Measurements from ENCODE around the gene TCERG1L.

Gene TCERG1L

DNA sequence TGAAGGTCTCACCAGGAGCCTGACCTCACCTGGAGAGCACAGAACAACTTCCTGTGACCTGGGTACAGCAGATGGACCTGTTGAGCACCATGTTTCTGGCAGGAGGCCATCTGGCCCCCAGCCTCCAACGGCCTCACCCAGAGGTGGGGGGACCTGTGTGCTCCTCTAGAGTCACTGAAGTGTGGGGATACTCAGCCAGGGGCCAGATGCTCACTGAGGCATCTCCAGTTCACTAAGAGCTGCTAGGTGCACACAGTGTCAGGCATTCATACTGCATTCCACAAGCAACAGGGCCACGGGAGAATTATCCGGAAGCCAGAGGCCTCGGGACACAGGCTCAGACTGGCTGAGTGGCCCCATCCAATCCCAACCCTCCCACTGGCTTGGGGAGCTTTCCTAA, 161.4 kb downstream of the TCERG1L start:
- TF ChIP-seq POLR2AphosphoS5 (IDR thresholded peaks at IDR 0.05; ENCODE audit: low read depth, low read length) (no peak), TAF1 (IDR thresholded peaks at IDR 0.05; ENCODE audit: borderline replicate concordance, low read depth, low read length) (no peak), POLR2A (IDR thresholded peaks at IDR 0.05; ENCODE audit: low read depth, low read length) (no peak)
- DNase-seq (ENCODE audit: insufficient read length) (no peak), FAIRE-seq (no peak)

DNA sequence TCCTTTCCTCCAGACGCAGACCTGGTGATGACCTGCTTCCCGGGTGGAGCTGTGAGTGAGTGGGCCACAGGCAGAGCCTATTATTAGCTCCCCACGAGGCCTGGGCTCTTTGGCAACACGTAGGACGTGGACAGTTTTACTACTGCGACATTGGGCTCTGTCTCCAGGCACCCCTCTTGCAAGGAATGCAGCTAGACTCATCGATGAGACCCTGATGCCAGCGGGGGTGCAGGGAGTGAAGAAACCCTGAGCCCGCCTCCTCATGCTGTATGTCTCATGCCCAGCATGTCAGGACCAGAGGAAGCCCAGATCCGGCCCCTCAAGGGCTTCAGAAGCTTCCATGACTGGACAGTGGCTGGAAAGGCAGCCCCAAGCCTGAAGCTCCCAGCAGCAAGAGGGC, 161.9 kb downstream of the TCERG1L start:
- FAIRE-seq, result no peak
- DNase-seq (ENCODE audit: insufficient read length), result no peak
- TF ChIP-seq POLR2A (IDR thresholded peaks at IDR 0.05; ENCODE audit: low read depth, low read length) (no peak), TAF1 (IDR thresholded peaks at IDR 0.05; ENCODE audit: borderline replicate concordance, low read depth, low read length) (no peak), POLR2AphosphoS5 (IDR thresholded peaks at IDR 0.05; ENCODE audit: low read depth, low read length) (no peak)

DNA sequence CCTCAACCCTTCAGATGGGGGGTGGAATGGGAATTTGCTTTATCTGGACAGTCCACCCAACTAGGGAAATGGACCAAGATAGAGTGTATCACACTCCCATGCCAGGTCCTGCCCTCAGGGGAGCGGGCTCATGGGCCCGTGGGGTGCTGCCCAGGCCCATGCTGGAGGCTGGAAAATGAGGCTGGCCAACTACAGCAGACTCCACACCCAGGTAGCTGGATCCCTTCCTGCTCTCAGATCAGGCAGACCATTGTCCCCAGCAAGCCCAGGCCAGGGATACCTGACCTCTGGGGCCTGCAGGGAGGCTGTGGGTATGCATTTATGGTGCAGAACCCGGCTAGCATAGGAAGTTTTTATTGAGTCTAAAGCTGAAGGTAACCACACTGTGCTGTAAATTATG, 162.4 kb downstream of the TCERG1L start:
- DNase-seq (ENCODE audit: insufficient read length) (no peak), FAIRE-seq (no peak)
- no peak for TF ChIP-seq POLR2A (IDR thresholded peaks at IDR 0.05; ENCODE audit: low read depth, low read length)
- no peak for TF ChIP-seq POLR2AphosphoS5 (IDR thresholded peaks at IDR 0.05; ENCODE audit: low read depth, low read length)
- no peak for TF ChIP-seq TAF1 (IDR thresholded peaks at IDR 0.05; ENCODE audit: borderline replicate concordance, low read depth, low read length)

DNA sequence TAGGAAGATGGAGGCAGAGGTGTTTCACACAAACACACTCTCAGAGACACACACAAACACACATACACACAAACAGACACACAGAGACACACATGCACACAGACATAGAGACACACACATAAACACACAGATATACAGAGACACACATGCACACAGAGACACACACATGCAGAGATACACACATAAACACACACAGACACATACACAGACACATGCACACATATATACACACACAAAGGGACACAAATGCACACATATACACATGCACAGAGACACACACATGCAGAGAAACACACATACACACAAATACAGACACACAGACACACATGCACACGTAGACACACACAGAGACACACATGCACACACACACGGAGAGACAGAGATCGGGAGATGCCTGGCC, 163.3 kb downstream of the TCERG1L start:
- DNase-seq (ENCODE audit: insufficient read length) (no peak), FAIRE-seq (no peak)
- TF ChIP-seq TAF1 (IDR thresholded peaks at IDR 0.05; ENCODE audit: borderline replicate concordance, low read depth, low read length), result no peak
- TF ChIP-seq POLR2AphosphoS5 (IDR thresholded peaks at IDR 0.05; ENCODE audit: low read depth, low read length), result no peak
- no peak for TF ChIP-seq POLR2A (IDR thresholded peaks at IDR 0.05; ENCODE audit: low read depth, low read length)

DNA sequence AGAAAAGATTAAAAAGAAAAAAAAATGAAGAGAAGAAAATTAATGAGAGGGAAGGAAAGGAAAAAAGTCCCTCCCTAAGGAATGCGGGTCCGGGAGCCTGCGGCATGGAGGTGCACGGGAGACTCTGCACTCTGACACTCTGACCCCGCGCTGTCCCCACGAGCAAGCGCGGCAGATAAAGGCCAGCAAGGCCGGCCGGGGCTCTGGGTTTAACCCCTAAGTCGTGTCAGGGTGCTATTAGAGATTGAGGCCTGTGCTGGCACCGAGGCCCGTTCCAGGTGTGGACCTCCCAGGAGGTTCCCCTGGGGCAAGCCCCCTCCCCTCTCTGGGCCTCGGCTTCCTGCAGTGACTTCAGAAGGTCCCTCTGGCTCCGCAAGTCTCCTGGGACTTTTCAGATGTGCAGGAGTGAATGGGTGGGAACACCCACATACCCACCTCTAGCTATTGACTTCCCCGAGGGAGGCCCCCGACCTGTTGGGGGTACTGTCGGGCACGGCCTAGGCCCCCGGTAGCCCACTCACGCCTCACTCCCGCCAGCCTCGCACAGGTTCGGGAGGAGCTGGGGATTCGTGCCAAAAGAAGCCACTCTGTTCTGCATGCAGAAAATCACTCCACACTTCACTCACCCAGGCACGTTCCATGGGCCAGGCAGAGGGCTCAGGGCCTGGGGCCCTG, 164.1 kb downstream of the TCERG1L start:
- no peak for FAIRE-seq
- TF ChIP-seq POLR2AphosphoS5 (IDR thresholded peaks at IDR 0.05; ENCODE audit: low read depth, low read length), result no peak
- TF ChIP-seq TAF1 (IDR thresholded peaks at IDR 0.05; ENCODE audit: borderline replicate concordance, low read depth, low read length), result no peak
- TF ChIP-seq POLR2A (IDR thresholded peaks at IDR 0.05; ENCODE audit: low read depth, low read length), result no peak

DNA sequence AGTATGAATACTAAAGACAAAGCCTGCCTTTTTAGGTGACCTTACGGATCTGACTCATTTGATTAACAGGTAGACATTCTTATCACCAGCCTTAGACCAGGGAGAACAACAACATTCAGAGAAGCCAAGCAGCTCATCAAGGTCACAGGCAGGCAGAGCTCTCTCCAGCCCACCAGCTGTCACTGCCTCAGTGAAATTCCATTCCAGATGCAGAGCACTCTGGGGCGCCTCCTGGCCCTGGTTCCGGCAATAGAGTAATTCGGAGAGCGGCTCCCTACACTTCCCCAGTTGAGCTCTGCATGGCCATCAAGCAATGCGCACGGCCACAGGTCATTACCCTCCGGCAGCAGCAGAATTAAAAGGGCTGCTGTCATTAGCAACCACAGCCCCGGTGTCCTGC, 164.7 kb downstream of the TCERG1L start:
- FAIRE-seq (no peak), DNase-seq (ENCODE audit: insufficient read length) (no peak)
- TF ChIP-seq TAF1 (IDR thresholded peaks at IDR 0.05; ENCODE audit: borderline replicate concordance, low read depth, low read length) (no peak), POLR2AphosphoS5 (IDR thresholded peaks at IDR 0.05; ENCODE audit: low read depth, low read length) (no peak), POLR2A (IDR thresholded peaks at IDR 0.05; ENCODE audit: low read depth, low read length) (no peak)

More for the DNA sequence above, 164.1 kb downstream of the TCERG1L start:
- no peak for DNase-seq (ENCODE audit: insufficient read length)

DNA sequence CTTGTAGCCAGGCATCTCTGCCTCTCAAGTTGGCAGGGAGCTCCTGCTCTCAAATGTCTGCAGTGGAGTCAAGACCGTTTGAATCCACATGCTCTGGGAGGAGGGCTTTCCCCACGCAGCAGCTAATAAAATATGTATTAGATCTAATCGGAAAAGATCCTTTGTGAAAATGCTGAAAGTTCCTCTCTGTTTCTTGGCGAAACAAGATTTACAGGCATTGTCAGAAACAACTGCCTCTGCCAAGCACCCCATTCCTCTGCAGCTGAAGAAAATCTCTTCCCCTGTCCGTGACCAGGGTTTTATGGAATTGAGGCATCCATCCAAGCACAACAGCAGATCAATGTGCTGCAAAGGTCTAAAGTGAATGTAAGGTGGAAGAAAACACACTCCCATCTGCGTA, 165.8 kb downstream of the TCERG1L start:
- TF ChIP-seq POLR2A (IDR thresholded peaks at IDR 0.05; ENCODE audit: low read depth, low read length), result no peak
- no peak for TF ChIP-seq TAF1 (IDR thresholded peaks at IDR 0.05; ENCODE audit: borderline replicate concordance, low read depth, low read length)
- no peak for TF ChIP-seq POLR2AphosphoS5 (IDR thresholded peaks at IDR 0.05; ENCODE audit: low read depth, low read length)
- FAIRE-seq (no peak), DNase-seq (ENCODE audit: insufficient read length) (no peak)

DNA sequence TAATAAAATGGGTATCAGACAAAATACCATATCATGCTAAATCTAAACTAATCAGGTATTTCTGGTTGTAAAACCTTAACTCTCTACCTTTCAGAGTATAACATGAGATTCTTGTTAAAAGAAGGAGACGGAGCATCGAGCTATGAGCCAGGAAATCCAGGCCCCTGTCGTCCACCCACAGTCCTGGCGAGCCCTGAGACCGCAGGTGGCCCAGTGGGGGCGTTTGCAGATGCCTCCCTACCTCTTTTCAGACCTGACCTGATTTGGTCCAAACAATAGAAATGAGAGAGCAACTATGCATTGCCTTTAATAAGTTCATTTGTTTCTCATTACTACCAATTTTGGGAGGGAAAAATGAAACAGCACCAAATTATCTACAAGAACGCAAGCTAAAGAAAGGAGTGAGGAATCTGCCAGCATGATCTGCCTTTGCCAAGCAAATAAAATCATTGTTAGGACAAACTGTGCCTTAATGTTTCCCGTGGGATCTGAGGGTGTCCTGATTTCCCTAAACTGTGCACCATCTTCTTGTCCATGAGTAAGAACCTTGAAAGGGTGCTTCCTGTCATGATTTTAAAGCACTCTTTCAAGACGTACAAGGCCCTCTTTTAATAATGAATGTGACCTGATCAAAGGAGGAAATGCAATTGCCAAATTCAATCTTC, 166.7 kb downstream of the TCERG1L start:
- TF ChIP-seq POLR2AphosphoS5 (IDR thresholded peaks at IDR 0.05; ENCODE audit: low read depth, low read length), result no peak
- TF ChIP-seq POLR2A (IDR thresholded peaks at IDR 0.05; ENCODE audit: low read depth, low read length), result no peak
- TF ChIP-seq TAF1 (IDR thresholded peaks at IDR 0.05; ENCODE audit: borderline replicate concordance, low read depth, low read length), result no peak
- no peak for FAIRE-seq

DNA sequence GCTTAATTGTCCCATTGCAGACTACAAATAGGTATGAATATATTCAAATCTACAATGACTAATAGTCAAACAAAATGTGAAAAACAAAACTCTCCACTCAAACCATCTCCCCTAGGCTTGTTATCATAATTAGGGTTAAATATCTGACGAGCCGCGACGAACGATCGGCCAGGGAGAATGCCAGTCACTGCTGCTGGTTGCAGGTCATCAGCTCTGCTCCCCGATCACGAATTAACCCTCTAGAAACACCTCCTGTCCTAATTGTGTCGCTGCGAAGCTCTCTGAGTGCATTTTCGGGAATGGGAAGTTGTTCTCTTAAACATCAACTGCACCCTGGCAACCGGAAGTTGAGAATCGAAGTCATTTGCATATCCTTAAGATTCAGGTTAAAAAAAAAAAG, 167.3 kb downstream of the TCERG1L start:
- no peak for TF ChIP-seq TAF1 (IDR thresholded peaks at IDR 0.05; ENCODE audit: borderline replicate concordance, low read depth, low read length)
- TF ChIP-seq POLR2A (IDR thresholded peaks at IDR 0.05; ENCODE audit: low read depth, low read length), result no peak
- TF ChIP-seq POLR2AphosphoS5 (IDR thresholded peaks at IDR 0.05; ENCODE audit: low read depth, low read length), result no peak
- no peak for DNase-seq (ENCODE audit: insufficient read length)
- no peak for FAIRE-seq

More for the DNA sequence above, 166.7 kb downstream of the TCERG1L start:
- no peak for DNase-seq (ENCODE audit: insufficient read length)

DNA sequence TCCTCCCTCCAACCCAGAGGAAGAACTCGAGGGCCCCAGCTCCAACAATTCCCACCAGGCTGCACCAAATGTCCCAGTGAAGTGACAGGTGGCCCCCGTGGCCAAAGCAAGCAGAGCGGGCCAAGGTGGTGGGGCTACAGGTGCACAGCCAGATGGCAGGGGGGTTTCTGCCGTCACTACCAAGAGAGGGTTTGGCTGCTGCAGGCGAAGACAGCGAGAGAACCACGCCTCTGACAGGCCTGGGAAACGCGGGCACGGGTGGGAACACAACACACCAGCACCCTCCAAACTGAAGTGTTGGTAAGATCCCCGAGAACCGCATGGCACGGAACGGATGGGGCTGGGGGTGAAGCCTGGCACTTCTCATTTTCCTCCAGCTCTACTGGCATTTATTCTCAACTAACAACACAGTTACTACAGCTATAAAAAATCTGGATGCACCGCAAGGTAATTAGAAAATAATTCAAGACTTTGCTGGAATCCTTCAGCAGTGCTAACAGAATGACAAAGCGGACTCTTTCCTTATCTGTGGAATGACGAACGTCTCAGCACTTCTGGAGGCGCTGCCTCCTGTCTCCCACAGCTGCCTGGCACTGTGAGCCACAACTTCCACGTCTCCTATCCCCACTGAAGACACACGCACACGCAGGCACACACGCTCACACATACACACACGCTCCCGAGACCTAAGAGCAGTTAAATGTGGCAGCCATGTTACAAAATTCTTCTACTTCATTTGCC, 167.9 kb downstream of the TCERG1L start:
- DNase-seq (ENCODE audit: insufficient read length) (no peak), FAIRE-seq (no peak)
- no peak for TF ChIP-seq POLR2A (IDR thresholded peaks at IDR 0.05; ENCODE audit: low read depth, low read length)
- TF ChIP-seq TAF1 (IDR thresholded peaks at IDR 0.05; ENCODE audit: borderline replicate concordance, low read depth, low read length), result no peak
- TF ChIP-seq POLR2AphosphoS5 (IDR thresholded peaks at IDR 0.05; ENCODE audit: low read depth, low read length), result no peak

DNA sequence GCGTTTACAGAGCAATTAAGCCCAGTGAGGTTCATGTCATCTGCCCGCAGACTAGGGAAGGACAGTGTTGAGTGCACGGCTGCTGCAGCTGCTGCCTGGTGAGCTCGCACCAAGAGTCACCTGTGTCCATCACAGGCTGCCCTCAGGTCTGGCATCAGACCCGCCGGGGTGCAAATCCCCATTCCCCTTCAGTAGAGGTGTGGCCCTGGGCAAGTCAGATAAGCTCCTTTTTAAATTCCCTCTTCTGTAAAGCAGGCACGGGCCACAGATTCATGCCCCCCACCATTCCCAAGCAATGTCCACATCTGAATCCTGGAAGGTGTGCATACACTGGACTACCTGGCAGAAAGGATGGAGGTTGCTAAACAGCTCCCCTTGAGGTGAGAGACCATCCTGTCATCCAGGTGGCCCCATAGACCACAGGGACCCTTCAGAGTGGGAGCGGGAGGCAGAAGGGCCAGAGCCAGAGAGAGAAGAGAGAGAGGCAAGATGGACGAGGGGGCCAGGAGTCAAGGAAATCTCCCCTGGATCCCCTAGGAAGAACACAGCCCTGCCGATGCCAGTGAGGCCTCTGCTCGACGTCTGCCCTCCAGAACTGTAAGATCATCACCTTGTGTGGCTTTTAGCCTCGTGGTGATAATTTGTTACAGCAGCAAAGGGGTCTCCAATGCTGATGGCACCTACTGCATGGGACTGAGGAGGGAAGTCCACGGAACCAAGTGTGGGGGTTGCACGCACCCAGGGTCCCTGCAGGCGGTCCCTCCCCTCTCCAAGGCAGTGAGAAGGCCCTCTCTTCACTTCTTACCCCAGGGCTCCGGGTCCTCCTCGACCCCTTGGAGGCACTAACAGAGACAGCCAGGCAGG, 168.8 kb downstream of the TCERG1L start:
- no peak for TF ChIP-seq POLR2AphosphoS5 (IDR thresholded peaks at IDR 0.05; ENCODE audit: low read depth, low read length)
- DNase-seq (ENCODE audit: insufficient read length), result no peak
- FAIRE-seq, result no peak
